Ovary (tissue), 9 donors: Measurements from ENCODE around the gene AZU1. TPM values are rescaled to one million over a fixed set of nuclear protein-coding genes. Genes with fewer than 3 reads are reported as not detected.
A peak's percentile ranks its signal among the peaks of the same experiment; 100 is the strongest.

Source experiments
- DNase-seq, 5 donors: peaks; one replicate each; pipeline ENCODE4 v3.0.0-alpha.2; 2019 to 2020
- H3K27ac ChIP-seq, 2 donors: fragments of 200-600 bp; one replicate each; pipeline versions ENCODE4 v1.5.1 to v1.8.0; 2019 to 2022
- H3K27me3 ChIP-seq: fragments of 200-600 bp; one replicate; pipeline ENCODE4 v1.8.0; 2022
- H3K36me3 ChIP-seq: fragments of 200-600 bp; sonication (generic); one replicate; pipeline ENCODE4 v1.5.1; 2019
- H3K4me1 ChIP-seq: one replicate; pipeline ENCODE4 v1.8.1; 2013; ENCODE audit warnings: mild to moderate bottlenecking, moderate library complexity; ENCODE audit not compliant: insufficient read depth
- H3K4me3 ChIP-seq: fragments of 200-600 bp; sonication (generic); one replicate; pipeline ENCODE4 v1.5.1; 2017
- H3K9me3 ChIP-seq, 2 donors: fragments of 200-600 bp in 1 of 2; sonication (generic) in 1 of 2; one replicate each; pipeline versions ENCODE4 v1.5.1 to v1.8.1; 2013 to 2019; ENCODE audit warnings: mild to moderate bottlenecking in 1 of 2, moderate library complexity in 1 of 2
- EP300 ChIP-seq: sonication (generic); formaldehyde crosslinking; IDR thresholded peaks from one replicate; pipeline ENCODE4 v1.6.1; 2017; ENCODE audit warnings: antibody characterized with exemption
- POLR2A ChIP-seq: fragments of 450-650 bp; IDR thresholded peaks from one replicate; pipeline ENCODE4 v1.6.1; 2017; ENCODE audit warnings: antibody characterized with exemption, mild to moderate bottlenecking, moderate library complexity
- WGBS, 3 donors: extraction: QIAGEN DNeasy Blood & Tissue Kit in 1 of 3; methylation state at CpG; one replicate each; pipeline versions ENCODE4 v1.1.5 to v1.1.7; 2013 to 2017; 5-methylcytosine and 5-hydroxymethylcytosine counted together
- intact Hi-C, 4 donors: fragments of 100-400 bp; cut with DNase I; formaldehyde crosslinking; loops; one replicate each; pipeline versions ENCODE4 v1.11.0 to v1.15.1; 2022 to 2023
- polyA plus RNA-seq, 2 donors: library from polyadenylated mRNA; stranded (reverse); fragments of 200-250 nt in 1 of 2; fragments of 350-450 nt in 1 of 2; fragmentation: Illumina TruSeq in 1 of 2; extraction: RNeasy Lipid Tissue Mini Kit (QIAGEN cat#74804) in 1 of 2; gene quantifications; one replicate each; pipeline ENCODE4 v1.2.3, GENCODE V29; 2013 to 2014
- total RNA-seq, 7 donors: library from RNA; depleted of rRNA in 2 of 7; stranded (reverse); fragments of >200 nt in 2 of 7; fragmentation: NEBNext Ultra II Directional in 3 of 7; extraction: Animal tissue kit (Norgen Biotek cat#: 25700) in 3 of 7; gene quantifications; one replicate each; pipeline versions ENCODE4 v1.1.0 to v1.2.4, GENCODE V29; 2016 to 2023
- TF ChIP-seq, protein P1 (sequence below), 3 donors: fragments of 450-650 bp in 2 of 3; fragments of 200-600 bp in 1 of 3; IDR thresholded peaks; one replicate each; pipeline versions ENCODE4 v1.5.1 to v1.8.0; 2016 to 2022; ENCODE audit warnings: antibody characterized with exemption in 3 of 3, mild to moderate bottlenecking in 1 of 3
- donor health status: DM: no; HTN: no; CAD: no; lungs with moderate emphysema.
- donor health status: DM: no; HTN: no; CAD: no.
- donor health status: Bipolar disorder and iron deficiency.
- donor health status: DM: yes; HTN: yes; CAD: no.
- donor health status: DM: no; HTN: no; CAD: no.
- donor health status: DM: yes; HTN: yes; CAD: no.

Gene AZU1
- total and polyA plus RNA-seq, 9 donors = 0.11 to 1.0 TPM; not detected in 7

DNA sequence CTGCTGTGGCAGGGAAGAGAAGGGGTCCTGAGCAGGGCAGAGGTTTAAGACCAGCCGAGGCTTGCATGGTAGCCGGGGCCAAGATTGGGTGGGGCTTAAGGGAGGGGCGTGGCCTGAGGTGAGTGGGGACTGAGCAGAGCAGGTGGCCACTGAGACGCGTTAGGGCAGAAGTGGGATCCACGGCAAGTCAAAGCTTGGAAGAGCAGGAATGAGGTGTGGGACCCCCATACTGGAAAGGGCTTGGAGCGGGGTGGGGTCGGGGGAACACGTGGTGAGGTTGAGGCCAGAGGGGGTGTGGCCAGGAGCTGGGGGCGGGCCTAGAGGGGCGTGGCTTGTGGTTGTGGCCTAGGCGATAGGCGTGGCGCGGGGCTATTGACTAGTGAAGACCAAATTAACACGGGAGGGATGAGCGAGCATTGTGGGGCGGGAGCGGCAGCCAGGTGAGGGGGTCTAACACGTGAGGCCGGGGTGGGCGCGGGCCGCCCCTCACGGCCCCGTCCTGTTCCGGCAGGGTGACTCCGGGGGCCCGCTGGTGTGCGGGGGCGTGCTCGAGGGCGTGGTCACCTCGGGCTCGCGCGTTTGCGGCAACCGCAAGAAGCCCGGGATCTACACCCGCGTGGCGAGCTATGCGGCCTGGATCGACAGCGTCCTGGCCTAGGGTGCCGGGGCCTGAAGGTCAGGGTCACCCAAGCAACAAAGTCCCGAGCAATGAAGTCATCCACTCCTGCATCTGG lies 35.1 kb downstream of the AZU1 start:
- Histone ChIP-seq H3K4me1 (peaks cover 9% of the 10 kb centered on the region), H3K9me3 (no peaks in the 10 kb centered on the region), H3K27me3 (peaks cover 4% of the 10 kb centered on the region), H3K36me3 (no peaks in the 10 kb centered on the region), H3K27ac (no peak overlapping the region), H3K4me3 (no peak overlapping the region)
- DNase-seq = peak; percentile 59 to 82 (median 73)
- 11 to 13% (median 12%) methylated on average over 36 to 48 of the region's 48 CpGs for WGBS, 3 donors
- no peak for TF ChIP-seq POLR2A
- TF ChIP-seq EP300 = no peak
- TF ChIP-seq, protein P1, sequence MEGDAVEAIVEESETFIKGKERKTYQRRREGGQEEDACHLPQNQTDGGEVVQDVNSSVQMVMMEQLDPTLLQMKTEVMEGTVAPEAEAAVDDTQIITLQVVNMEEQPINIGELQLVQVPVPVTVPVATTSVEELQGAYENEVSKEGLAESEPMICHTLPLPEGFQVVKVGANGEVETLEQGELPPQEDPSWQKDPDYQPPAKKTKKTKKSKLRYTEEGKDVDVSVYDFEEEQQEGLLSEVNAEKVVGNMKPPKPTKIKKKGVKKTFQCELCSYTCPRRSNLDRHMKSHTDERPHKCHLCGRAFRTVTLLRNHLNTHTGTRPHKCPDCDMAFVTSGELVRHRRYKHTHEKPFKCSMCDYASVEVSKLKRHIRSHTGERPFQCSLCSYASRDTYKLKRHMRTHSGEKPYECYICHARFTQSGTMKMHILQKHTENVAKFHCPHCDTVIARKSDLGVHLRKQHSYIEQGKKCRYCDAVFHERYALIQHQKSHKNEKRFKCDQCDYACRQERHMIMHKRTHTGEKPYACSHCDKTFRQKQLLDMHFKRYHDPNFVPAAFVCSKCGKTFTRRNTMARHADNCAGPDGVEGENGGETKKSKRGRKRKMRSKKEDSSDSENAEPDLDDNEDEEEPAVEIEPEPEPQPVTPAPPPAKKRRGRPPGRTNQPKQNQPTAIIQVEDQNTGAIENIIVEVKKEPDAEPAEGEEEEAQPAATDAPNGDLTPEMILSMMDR (IDR thresholded peaks at IDR 0.05) = no peak
- intact Hi-C loops = loop anchor here in 1 of 4 donors (5.0 kb wide), 1 partner anchor 120 kb away; the partner anchor contains the start of gene WDR18

DNA sequence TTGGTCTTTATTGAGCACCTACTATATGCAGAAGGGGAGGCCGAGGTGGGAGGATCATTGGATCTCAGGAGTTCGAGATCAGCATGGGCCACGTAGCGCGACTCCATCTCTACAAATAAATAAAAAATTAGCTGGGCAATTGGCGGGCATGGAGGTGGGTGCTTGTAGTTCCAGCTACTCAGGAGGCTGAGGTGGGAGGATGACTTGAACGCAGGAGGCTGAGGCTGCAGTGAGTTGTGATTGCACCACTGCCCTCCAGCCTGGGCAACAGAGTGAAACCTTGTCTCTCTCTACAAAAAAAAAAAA lies 35.6 kb downstream of the AZU1 start:
- peaks cover 9% of the 10 kb centered on the region for H3K4me1 ChIP-seq
- no peaks in the 10 kb centered on the region for H3K9me3 ChIP-seq
- H3K4me3 ChIP-seq = no peak overlapping the region
- H3K27ac ChIP-seq = no peak overlapping the region
- intact Hi-C loops = loop anchor here in 1 of 4 donors (5.0 kb wide), 1 partner anchor 119 kb away; the partner anchor contains the start of gene WDR18
- WGBS, 3 donors = 61 to 64% (median 63%) methylated on average over 7 of the region's 7 CpGs
- TF ChIP-seq, protein P1 (IDR thresholded peaks at IDR 0.05) = no peak
- TF ChIP-seq EP300 = no peak
- no peak for TF ChIP-seq POLR2A
- DNase-seq = no peak
- no peaks in the 10 kb centered on the region for H3K36me3 ChIP-seq
- H3K27me3 ChIP-seq = peaks cover 4% of the 10 kb centered on the region

DNA sequence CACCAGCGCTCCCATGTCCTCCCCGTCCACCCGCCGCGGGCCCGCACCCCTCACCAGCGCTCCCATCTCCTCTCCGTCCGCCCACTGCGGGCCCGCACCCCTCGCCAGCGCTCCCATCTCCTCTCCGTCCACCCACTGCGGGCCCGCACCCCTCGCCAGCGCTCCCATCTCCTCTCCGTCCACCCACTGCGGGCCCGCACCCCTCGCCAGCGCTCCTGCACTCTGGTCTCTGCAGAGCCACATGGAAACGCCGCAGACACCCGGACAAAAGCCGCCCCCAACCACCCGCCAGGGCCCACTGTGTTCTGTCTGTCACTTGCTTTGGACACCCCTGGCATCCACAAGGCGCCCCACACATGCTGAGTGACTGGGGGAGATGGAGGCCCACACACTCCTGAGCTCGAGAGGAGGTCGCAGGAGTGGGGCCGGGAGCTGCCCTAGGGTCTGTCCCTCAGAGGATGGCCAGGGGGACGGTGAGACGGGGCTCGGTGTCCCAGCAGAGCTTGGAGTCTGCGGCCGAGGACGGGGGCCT lies 39.2 kb downstream of the AZU1 start:
- intact Hi-C loops = loop anchor here in 2 of 4 donors (5.0 kb wide), 2 partner anchors 40 to 50 kb away; partner anchors contain the start of gene KISS1R (in 1 of the 2)
- H3K9me3 ChIP-seq = no peaks in the 10 kb centered on the region
- DNase-seq = no peak
- TF ChIP-seq EP300 (no peak), POLR2A (no peak)
- TF ChIP-seq, protein P1 (IDR thresholded peaks at IDR 0.05) = no peak
- no peak overlapping the region for H3K27ac ChIP-seq
- H3K4me3 ChIP-seq = no peak overlapping the region
- peaks cover 10% of the 10 kb centered on the region for H3K4me1 ChIP-seq
- no peaks in the 10 kb centered on the region for H3K36me3 ChIP-seq
- 84% methylated on average over 36 to 38 of the region's 38 CpGs for WGBS, 3 donors
- H3K27me3 ChIP-seq = no peaks in the 10 kb centered on the region

DNA sequence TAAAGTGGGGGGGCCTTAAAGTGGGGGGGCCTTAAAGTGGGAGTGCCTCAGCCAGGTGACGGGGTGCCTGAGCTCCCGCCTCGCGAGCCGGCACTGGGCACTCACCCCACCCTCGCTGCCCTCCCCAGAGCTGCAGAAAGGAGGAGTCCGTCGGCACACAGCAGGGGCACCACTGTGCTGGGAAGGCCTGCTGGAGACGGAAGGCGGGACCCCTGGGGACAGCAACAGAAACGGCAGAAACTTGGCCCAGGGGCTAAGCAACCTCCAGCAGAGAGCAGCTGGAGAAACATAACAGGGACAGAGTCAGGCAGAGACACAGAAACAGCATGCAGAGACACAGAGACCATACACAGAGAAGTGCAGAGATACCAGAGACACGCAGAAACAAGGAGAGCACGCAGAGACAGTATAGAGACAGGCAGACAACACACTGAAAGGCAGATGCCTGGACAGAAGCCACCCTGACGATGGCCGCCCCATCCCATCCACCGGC lies 39.7 kb downstream of the AZU1 start:
- H3K36me3 ChIP-seq = no peaks in the 10 kb centered on the region
- DNase-seq = no peak
- H3K9me3 ChIP-seq = no peaks in the 10 kb centered on the region
- peaks cover 16% of the 10 kb centered on the region for H3K4me1 ChIP-seq
- H3K27ac ChIP-seq = no peak overlapping the region
- WGBS, 3 donors = 76 to 86% (median 80%) methylated on average over 16 of the region's 16 CpGs
- no peak overlapping the region for H3K4me3 ChIP-seq
- intact Hi-C loops = loop anchor here in 2 of 4 donors (5.0 kb wide), 2 partner anchors 40 to 50 kb away; partner anchors contain the start of gene KISS1R (in 1 of the 2)
- TF ChIP-seq EP300 (no peak), POLR2A (no peak)
- TF ChIP-seq, protein P1 (IDR thresholded peaks at IDR 0.05) = no peak
- H3K27me3 ChIP-seq = no peaks in the 10 kb centered on the region
